Panc1 (cell line): ENCODE results near the gene LTF. TPM values are rescaled to one million over a fixed set of nuclear protein-coding genes. Genes with fewer than 3 reads are reported as not detected.

ENCODE experiments used
- ATAC-seq: fragments of 200-7000 bp; cut with Tn5 transposase; 2 replicates; pipeline ENCODE4 v1.9.1; 2020; ENCODE audit warnings: mild to moderate bottlenecking, moderate library complexity
- BruUV-seq: library from RNA; stranded (reverse); fragments of 400-500 nt; replicated peaks from 2 replicates; lab custom pipeline; 2021; lab: Mats Ljungman, UMichigan
- CTCF ChIA-PET: fragments of 300-600 bp; sonication (Branson Sonifier 250); formaldehyde crosslinking; loops from one replicate; lab custom pipeline; 2022; ENCODE audit warnings: antibody characterized with exemption; lab: Charles Lee
- POLR2A ChIA-PET: fragments of 300-600 bp; sonication (Branson Sonifier 250); formaldehyde crosslinking; loops from one replicate; lab custom pipeline; 2022; ENCODE audit warnings: antibody characterized with exemption; lab: Charles Lee
- DNase-seq: peaks from one replicate; pipeline ENCODE4 v3.0.0-alpha.2; 2010; ENCODE audit warnings: low read depth, low spot score
- H3K27ac ChIP-seq: 2 replicates; pipeline ENCODE4 v1.5.1; 2011; ENCODE audit warnings: mild to moderate bottlenecking, low read length, inconsistent platforms
- H3K27me3 ChIP-seq: fragments of 200-500 bp; sonication (Bioruptor generic); 2 replicates; pipeline ENCODE4 v1.6.0; 2014; ENCODE audit warnings: low read length, inconsistent platforms; ENCODE audit not compliant: control insufficient read depth, insufficient read depth
- H3K36me3 ChIP-seq: fragments of 200-500 bp; sonication (Bioruptor generic); 2 replicates; pipeline ENCODE4 v1.5.1; 2014; ENCODE audit warnings: inconsistent platforms, mild to moderate bottlenecking, low read length, moderate library complexity; ENCODE audit not compliant: control insufficient read depth, insufficient read depth
- H3K4me1 ChIP-seq: 2 replicates; pipeline ENCODE4 v1.5.1; 2011; ENCODE audit warnings: inconsistent platforms, mild to moderate bottlenecking, low read length, moderate library complexity; ENCODE audit not compliant: control insufficient read depth, insufficient read depth
- H3K4me3 ChIP-seq, 2 experiments: 2 replicates each; pipeline ENCODE4 v1.5.1; 2011 to 2012; ENCODE audit warnings: low read depth in 2 of 2, low read length in 2 of 2, mild to moderate bottlenecking in 2 of 2, inconsistent platforms in 1 of 2, moderate library complexity in 1 of 2
- H3K9me3 ChIP-seq: fragments of 200-500 bp; sonication (Bioruptor generic); 2 replicates; pipeline ENCODE4 v1.5.1; 2014; ENCODE audit warnings: low read depth, mild to moderate bottlenecking, inconsistent platforms, low read length, moderate library complexity; ENCODE audit not compliant: control insufficient read depth, insufficient read depth
- POLR2AphosphoS5 ChIP-seq: IDR thresholded peaks from 2 replicates; pipeline ENCODE4 v1.6.1; 2012; ENCODE audit warnings: mild to moderate bottlenecking, low read depth, low read length, moderate library complexity
- REST ChIP-seq, 2 experiments: IDR thresholded peaks; 2 replicates each; pipeline ENCODE4 v1.6.1; 2011 to 2012; ENCODE audit warnings: low read depth in 2 of 2, control low read depth in 1 of 2, low read length in 1 of 2, mild to moderate bottlenecking in 1 of 2, moderate library complexity in 1 of 2; ENCODE audit not compliant: insufficient read depth in 1 of 2
- SIN3A ChIP-seq: IDR thresholded peaks from 2 replicates; pipeline ENCODE4 v1.6.1; 2012; ENCODE audit warnings: low read depth, mild to moderate bottlenecking, low read length, moderate library complexity, borderline replicate concordance; ENCODE audit not compliant: insufficient read depth
- TCF7L2 ChIP-seq: IDR thresholded peaks from 2 replicates; pipeline ENCODE4 v1.6.1; 2011; ENCODE audit warnings: mild to moderate bottlenecking, low read depth, low read length, inconsistent platforms
- in situ Hi-C: cut with HindIII; loops from 2 replicates; pipeline ENCODE4 v1.10.0; 2016; ENCODE audit warnings: low sequenced_read_pairs, low pct_unique_long_range_greater_than_20kb
- intact Hi-C: fragments of 100-400 bp; cut with micrococcal nuclease; formaldehyde crosslinking; loops from one replicate; pipeline ENCODE4 v1.10.0; 2022; ENCODE audit not compliant: unreplicated experiment
- total RNA-seq: library from RNA; stranded (reverse); gene quantifications from one replicate; pipeline ENCODE4 v1.2.1, GENCODE V29; 2021; ENCODE audit not compliant: unreplicated experiment
- TF ChIP-seq, protein P1 (sequence below): fragments of 450-650 bp; IDR thresholded peaks from 2 replicates; pipeline ENCODE4 v1.5.1; 2017; ENCODE audit warnings: mild to moderate bottlenecking

Gene LTF
- total RNA-seq, 1 experiment from 2014 or later, result not detected

- no peak for ATAC-seq
- in situ Hi-C loops (no loop called here), intact Hi-C loops (loop anchor here (5.0 kb wide), 1 partner anchor 147 kb away; no protein-coding TSS in a partner anchor)
- ChIA-PET POLR2A (no interaction called here), CTCF (no interaction called here)
- H3K36me3 ChIP-seq, result no peaks in the 10 kb centered on the region
- no peaks in the 10 kb centered on the region for H3K9me3 ChIP-seq
- no peak overlapping the region for H3K4me3 ChIP-seq
- no peak for DNase-seq
- H3K27ac ChIP-seq, result no peak overlapping the region
- TF ChIP-seq, protein P1, sequence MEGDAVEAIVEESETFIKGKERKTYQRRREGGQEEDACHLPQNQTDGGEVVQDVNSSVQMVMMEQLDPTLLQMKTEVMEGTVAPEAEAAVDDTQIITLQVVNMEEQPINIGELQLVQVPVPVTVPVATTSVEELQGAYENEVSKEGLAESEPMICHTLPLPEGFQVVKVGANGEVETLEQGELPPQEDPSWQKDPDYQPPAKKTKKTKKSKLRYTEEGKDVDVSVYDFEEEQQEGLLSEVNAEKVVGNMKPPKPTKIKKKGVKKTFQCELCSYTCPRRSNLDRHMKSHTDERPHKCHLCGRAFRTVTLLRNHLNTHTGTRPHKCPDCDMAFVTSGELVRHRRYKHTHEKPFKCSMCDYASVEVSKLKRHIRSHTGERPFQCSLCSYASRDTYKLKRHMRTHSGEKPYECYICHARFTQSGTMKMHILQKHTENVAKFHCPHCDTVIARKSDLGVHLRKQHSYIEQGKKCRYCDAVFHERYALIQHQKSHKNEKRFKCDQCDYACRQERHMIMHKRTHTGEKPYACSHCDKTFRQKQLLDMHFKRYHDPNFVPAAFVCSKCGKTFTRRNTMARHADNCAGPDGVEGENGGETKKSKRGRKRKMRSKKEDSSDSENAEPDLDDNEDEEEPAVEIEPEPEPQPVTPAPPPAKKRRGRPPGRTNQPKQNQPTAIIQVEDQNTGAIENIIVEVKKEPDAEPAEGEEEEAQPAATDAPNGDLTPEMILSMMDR, result no peak
- no peak for TF ChIP-seq TCF7L2
- TF ChIP-seq SIN3A, result no peak
- TF ChIP-seq POLR2AphosphoS5, result no peak
- no peak for TF ChIP-seq REST (IDR thresholded peaks at IDR 0.05; ENCODE audit: insufficient read depth in 1 of 2, low read depth in 2 of 2, low read length in 1 of 2)
- no peaks in the 10 kb centered on the region for H3K4me1 ChIP-seq
- no peaks in the 10 kb centered on the region for H3K27me3 ChIP-seq
- no TSS peak for BruUV-seq
These were observed 20.4 kb upstream of the LTF start for GRCh38 chr3:46484911-46485778.

DNA sequence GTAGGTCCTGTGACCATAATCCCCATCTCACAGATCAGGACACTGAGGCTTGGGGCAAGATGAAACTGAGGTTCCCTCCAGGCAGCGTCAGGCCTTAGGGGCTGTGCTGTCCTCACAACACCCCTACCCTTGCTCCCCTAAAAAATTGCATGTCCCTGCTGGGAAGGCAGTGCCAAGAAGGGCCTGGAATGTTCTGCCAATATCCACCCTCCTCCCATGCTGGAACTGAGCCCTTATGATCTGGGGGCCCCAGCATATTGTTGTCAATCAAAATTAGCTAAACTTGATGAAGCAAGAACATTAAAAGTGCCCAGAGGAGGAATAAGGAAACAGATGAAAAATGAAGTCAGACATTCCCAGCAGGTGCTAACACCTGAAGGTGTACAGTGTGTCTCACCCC is 19.7 kb upstream of the LTF start:
- in situ Hi-C loops, result no loop called here

More for the DNA sequence above, 19.7 kb upstream of the LTF start:
- TF ChIP-seq, protein P1, result no peak
- TF ChIP-seq REST (IDR thresholded peaks at IDR 0.05; ENCODE audit: insufficient read depth in 1 of 2, low read depth in 2 of 2, low read length in 1 of 2) (no peak), TCF7L2 (no peak), SIN3A (no peak)
- no peaks in the 10 kb centered on the region for H3K4me1 ChIP-seq
- H3K9me3 ChIP-seq, result no peaks in the 10 kb centered on the region
- H3K36me3 ChIP-seq, result no peaks in the 10 kb centered on the region
- ChIA-PET CTCF (no interaction called here), POLR2A (no interaction called here)
- no TSS peak for BruUV-seq
- H3K27ac ChIP-seq, result no peak overlapping the region
- ATAC-seq, result no peak
- H3K27me3 ChIP-seq, result no peaks in the 10 kb centered on the region
- intact Hi-C loops, result no loop called here
- H3K4me3 ChIP-seq, result no peak overlapping the region
- DNase-seq, result no peak
